HepG2 (cell line): Measurements from ENCODE around the gene LCK. TPM values are rescaled to one million over a fixed set of nuclear protein-coding genes. Genes with fewer than 3 reads are reported as not detected.
A peak's percentile ranks its signal among the peaks of the same experiment; 100 is the strongest.

Source experiments
- ATAC-seq: fragments of 200-7000 bp; cut with Tn5 transposase; 3 replicates; pipeline ENCODE4 v1.9.1; 2020; ENCODE audit warnings: mild to moderate bottlenecking, moderate library complexity
- BruUV-seq: library from RNA; stranded (reverse); fragments of 400-500 nt; replicated peaks from 2 replicates; lab custom pipeline; 2021; lab: Mats Ljungman, UMichigan
- CTCF ChIA-PET: fragments of 300-600 bp; formaldehyde crosslinking; extraction: SDS; loops from one replicate; lab custom pipeline; 2021; ENCODE audit warnings: low total read pairs, inconsistent platforms, low intra/inter-chr PET ratio; lab: Yijun Ruan, JAX
- POLR2A ChIA-PET: fragments of 350-600 bp; sonication (Branson Sonifier 250); formaldehyde crosslinking; loops from one replicate; lab custom pipeline; 2020; ENCODE audit warnings: antibody characterized with exemption, inconsistent platforms; lab: Yijun Ruan, JAX
- DNase-seq: peaks from one replicate; pipeline ENCODE4 v3.0.0-alpha.2; 2015; ENCODE audit warnings: low spot score
- FAIRE-seq: peaks from 3 replicates; lab custom pipeline; 2011; peaks lifted over from hg19 to GRCh38; lab: Jason Lieb, UNC
- H2AFZ ChIP-seq: one replicate; pipeline ENCODE4 v1.6.1; 2011; ENCODE audit warnings: low read length, inconsistent platforms
- H3K27ac ChIP-seq: fragments of 300-600 bp; 3 replicates; pipeline ENCODE4 v1.8.0; 2011; ENCODE audit warnings: mixed run types, mild to moderate bottlenecking, mixed read lengths, low read length, inconsistent platforms; ENCODE audit not compliant: insufficient read depth; ENCODE audit errors: extremely low read length
- H3K27me3 ChIP-seq, 2 experiments: fragments of 200-600 bp in 1 of 2; 2 replicates in 1 of 2; 3 replicates in 1 of 2; pipeline versions ENCODE4 v1.6.0 to v1.8.0; 2011; ENCODE audit warnings: low read length in 2 of 2, mild to moderate bottlenecking in 2 of 2, moderate library complexity in 2 of 2, inconsistent platforms in 1 of 2; ENCODE audit not compliant: insufficient read depth in 2 of 2, control insufficient read depth in 1 of 2
- H3K36me3 ChIP-seq, 2 experiments: fragments of 200-600 bp in 1 of 2; replicated peaks in 1 of 2; 2 replicates in 1 of 2; 3 replicates in 1 of 2; pipeline versions ENCODE4 v1.5.1 to v1.8.0; 2011; ENCODE audit warnings: low read length in 2 of 2, inconsistent platforms in 1 of 2; ENCODE audit not compliant: insufficient read depth in 2 of 2, control insufficient read depth in 1 of 2
- H3K4me1 ChIP-seq: 2 replicates; pipeline ENCODE4 v1.5.1; 2012; ENCODE audit warnings: low read length, inconsistent platforms; ENCODE audit not compliant: insufficient read depth
- H3K4me2 ChIP-seq: 2 replicates; pipeline ENCODE4 v1.6.0; 2011; ENCODE audit warnings: low read depth, low read length, inconsistent platforms
- H3K4me3 ChIP-seq, 3 experiments: fragments of 200-600 bp in 1 of 3; sonication (generic), shearing (Covaris generic) in 1 of 3; replicated peaks in 1 of 3; 2 replicates each; pipeline ENCODE4 v1.5.1; 2011 to 2016; ENCODE audit warnings: low read length in 3 of 3, inconsistent platforms in 2 of 3, low read depth in 2 of 3, mild to moderate bottlenecking in 2 of 3, control low read depth in 1 of 3, mixed read lengths in 1 of 3; ENCODE audit not compliant: insufficient read depth in 1 of 3
- H3K79me2 ChIP-seq: one replicate; pipeline ENCODE4 v1.6.1; 2011; ENCODE audit warnings: low read length, inconsistent platforms; ENCODE audit not compliant: insufficient read depth
- H3K9ac ChIP-seq: 2 replicates; pipeline ENCODE4 v1.6.0; 2011; ENCODE audit warnings: mild to moderate bottlenecking, low read depth, low read length, inconsistent platforms; ENCODE audit not compliant: insufficient read depth
- H3K9me3 ChIP-seq: 2 replicates; pipeline ENCODE4 v1.5.1; 2012; ENCODE audit warnings: mild to moderate bottlenecking, low read length
- H4K20me1 ChIP-seq: 2 replicates; pipeline ENCODE4 v1.6.0; 2011; ENCODE audit warnings: inconsistent platforms, mild to moderate bottlenecking, low read length, moderate library complexity; ENCODE audit not compliant: insufficient read depth
- CBX2 ChIP-seq, 2 experiments: fragments of 200-600 bp in 1 of 2; sonication (generic); formaldehyde crosslinking in 1 of 2; IDR thresholded peaks; 2 replicates each; pipeline versions ENCODE4 v1.7.0 to v1.8.1; 2018 to 2022; ENCODE audit warnings: low read depth in 2 of 2, low read length in 1 of 2, mild to moderate bottlenecking in 1 of 2, missing genetic modification reagents in 1 of 2
- CEBPB ChIP-seq: IDR thresholded peaks from 2 replicates; pipeline ENCODE4 v1.6.1; 2011; ENCODE audit warnings: low read depth, low read length, improper control_type of control experiment, borderline replicate concordance
- ETS1 ChIP-seq: sonication (generic); formaldehyde crosslinking; IDR thresholded peaks from 2 replicates; pipeline ENCODE4 v1.4.0; 2020; ENCODE audit warnings: missing genetic modification reagents
- PHF5A ChIP-seq: IDR thresholded peaks from one replicate; pipeline ENCODE4 v1.6.1; 2018; ENCODE audit warnings: low read depth, missing genetic modification reagents; ENCODE audit not compliant: unreplicated experiment
- SNRNP70 ChIP-seq: fragments of 200-400 bp; formaldehyde crosslinking; IDR thresholded peaks from 2 replicates; pipeline ENCODE4 v1.6.1; 2017; ENCODE audit warnings: mild to moderate bottlenecking, low read depth, low read length, moderate library complexity
- TEAD3 ChIP-seq: optimal IDR thresholded peaks from 2 replicates; pipeline ENCODE3; 2016; ENCODE audit warnings: borderline replicate concordance
- WGBS: methylation state at CpG from one replicate; pipeline ENCODE4 v1.1.6; 2017; ENCODE audit warnings: low lambda C conversion rate; 5-methylcytosine and 5-hydroxymethylcytosine counted together
- in situ Hi-C: cut with HindIII; loops from 2 replicates; pipeline ENCODE4 v1.10.0; 2017; ENCODE audit warnings: low pct_unique_long_range_greater_than_20kb; ENCODE audit not compliant: extremely low pct_ligation_motif_present
- intact Hi-C: fragments of 100-400 bp; cut with micrococcal nuclease; formaldehyde crosslinking; loops from one replicate; pipeline ENCODE4 v1.10.0; 2022; ENCODE audit not compliant: unreplicated experiment
- polyA plus RNA-seq, 8 experiments: library from polyadenylated mRNA; depleted of rRNA in 3 of 8; stranded (reverse) in 7 of 8; unstranded in 1 of 8; fragments of >200 nt; fragmentation: Illumina TruSeq in 4 of 8; extraction: Trizol in 4 of 8; gene quantifications; 2 replicates each; pipeline versions ENCODE4 v1.2.1 to v1.2.3, GENCODE V29; 2011 to 2016; ENCODE audit warnings: low read depth in 4 of 8, missing spikeins in 1 of 8, mixed read lengths in 1 of 8; ENCODE audit not compliant: insufficient read depth in 1 of 8
- total RNA-seq, 5 experiments: library from RNA; depleted of rRNA; stranded (reverse); fragments of >200 nt; fragmentation: Illumina TruSeq; extraction: Trizol; gene quantifications; 2 replicates each; pipeline ENCODE4 v1.2.3, GENCODE V29; 2016; ENCODE audit warnings: low read depth in 1 of 5
- TF ChIP-seq, protein P1 (sequence below): sonication (generic); formaldehyde crosslinking; IDR thresholded peaks from 2 replicates; pipeline ENCODE4 v1.8.0; 2023; ENCODE audit warnings: mild to moderate bottlenecking, missing genetic modification reagents

Gene LCK
- total and polyA plus RNA-seq, 2 of the 13 experiments (the other 11 are each of a cell fraction or from before 2014, with no cell fraction given), result 0.93 to 1.8 TPM

- no peak for TF ChIP-seq SNRNP70
- TF ChIP-seq CBX2 (IDR thresholded peaks at IDR 0.05; ENCODE audit: low read depth, low read length), result no peak
- TF ChIP-seq CBX2 (CRISPR knock-in tag; IDR thresholded peaks at IDR 0.05; ENCODE audit: low read depth), result no peak
- TF ChIP-seq, protein P1, sequence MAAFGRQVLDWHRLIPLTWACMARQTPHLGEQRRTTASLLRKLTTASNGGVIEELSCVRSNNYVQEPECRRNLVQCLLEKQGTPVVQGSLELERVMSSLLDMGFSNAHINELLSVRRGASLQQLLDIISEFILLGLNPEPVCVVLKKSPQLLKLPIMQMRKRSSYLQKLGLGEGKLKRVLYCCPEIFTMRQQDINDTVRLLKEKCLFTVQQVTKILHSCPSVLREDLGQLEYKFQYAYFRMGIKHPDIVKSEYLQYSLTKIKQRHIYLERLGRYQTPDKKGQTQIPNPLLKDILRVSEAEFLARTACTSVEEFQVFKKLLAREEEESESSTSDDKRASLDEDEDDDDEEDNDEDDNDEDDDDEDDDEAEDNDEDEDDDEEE, result no peak
- H3K4me1 ChIP-seq, result peaks cover 31% of the 10 kb centered on the region
- no peak overlapping the region for H3K9ac ChIP-seq
- H2AFZ ChIP-seq, result no peak overlapping the region
- no peak overlapping the region for H3K4me3 ChIP-seq
- WGBS, result 93% methylated on average over 3 of the region's 3 CpGs
- H3K4me2 ChIP-seq, result no peak overlapping the region
- no peaks in the 10 kb centered on the region for H3K9me3 ChIP-seq
- no peaks in the 10 kb centered on the region for H3K27me3 ChIP-seq
- intact Hi-C loops, result loop anchor here (1.0 kb wide), 1 partner anchor 102 kb away; no protein-coding TSS in a partner anchor
- CTCF ChIA-PET, result interaction anchor here (0.9 to 2.0 kb wide), 3 partner anchors 69 to 101 kb away, joined by 3 to 5 read pairs (median 4); no protein-coding TSS in a partner anchor
- peaks cover 9 to 35% of the 10 kb centered on the region in 2 experiments for H3K36me3 ChIP-seq
- no peak for DNase-seq
- no peak overlapping the region for H3K27ac ChIP-seq
- POLR2A ChIA-PET, result interaction anchor here (1.0 to 1.6 kb wide), 4 partner anchors 19 to 68 kb away, joined by 3 to 6 read pairs (median 4); partner anchors contain the start of gene MARCKSL1
- ATAC-seq, result no peak
- FAIRE-seq, result no peak
- H3K79me2 ChIP-seq, result peaks cover 33% of the 10 kb centered on the region
- TSS peak; percentile 36 for BruUV-seq
- in situ Hi-C loops, result no loop called here
- H4K20me1 ChIP-seq, result no peaks in the 10 kb centered on the region
Observed at GRCh38 chr1:32316903-32317277, 65.8 kb downstream of the LCK start.

GRCh38 chr1:32318127-32318869, 67.2 kb downstream of the LCK start:
- BruUV-seq, result no TSS peak
- Histone ChIP-seq H3K79me2 (peaks cover 22% of the 10 kb centered on the region), H2AFZ (no peak overlapping the region), H3K9ac (no peak overlapping the region), H3K27me3 (no peaks in the 10 kb centered on the region), H3K4me3 (no peak overlapping the region), H3K4me2 (no peak overlapping the region), H3K9me3 (no peaks in the 10 kb centered on the region), H3K4me1 (peaks cover 36% of the 10 kb centered on the region), H3K27ac (no peak overlapping the region), H3K36me3 (peaks cover 9 to 34% of the 10 kb centered on the region in 2 experiments), H4K20me1 (no peaks in the 10 kb centered on the region)
- FAIRE-seq (no peak), ATAC-seq (no peak), DNase-seq (no peak)
- in situ Hi-C loops (no loop called here), intact Hi-C loops (no loop called here)
- TF ChIP-seq ETS1 (CRISPR knock-in tag) (no peak), PHF5A (CRISPR knock-in tag) (no peak), TEAD3 (CRISPR knock-in tag) (no peak), CEBPB (0 out of 2 replicates have a peak, but pooled peaks have one; percentile 1)
- over 99% methylated on average over 10 of the region's 10 CpGs for WGBS
- CTCF ChIA-PET, result no interaction called here
- POLR2A ChIA-PET, result interaction anchor here (0.9 to 1.6 kb wide), 2 partner anchors 18 to 34 kb away, joined by 3 read pairs; partner anchors contain the start of gene MARCKSL1
